Astrocyte (in vitro differentiated cells and primary cell): ENCODE measurements around the gene TPO. TPM values are rescaled to one million over a fixed set of nuclear protein-coding genes. Genes with fewer than 3 reads are reported as not detected.

Source experiments
- DNase-seq: peaks from one replicate; pipeline ENCODE4 v3.0.0-alpha.2; 2010; ENCODE audit warnings: low read depth
- FAIRE-seq: peaks from 2 replicates; lab custom pipeline; 2011; peaks lifted over from hg19 to GRCh38; lab: Jason Lieb, UNC
- H2AFZ ChIP-seq: 2 replicates; pipeline ENCODE4 v1.6.0; 2012; ENCODE audit warnings: low read depth, low read length, inconsistent platforms
- H3K27ac ChIP-seq: 2 replicates; pipeline ENCODE4 v1.5.1; 2011; ENCODE audit warnings: low read depth, low read length, inconsistent platforms
- H3K27me3 ChIP-seq: 2 replicates; pipeline ENCODE4 v1.6.0; 2011; ENCODE audit warnings: low read length, inconsistent platforms; ENCODE audit not compliant: insufficient read depth
- H3K36me3 ChIP-seq: 2 replicates; pipeline ENCODE4 v1.5.1; 2011; ENCODE audit warnings: low read length, inconsistent platforms; ENCODE audit not compliant: insufficient read depth
- H3K4me1 ChIP-seq: 2 replicates; pipeline ENCODE4 v1.5.1; 2011; ENCODE audit warnings: low read length, inconsistent platforms; ENCODE audit not compliant: insufficient read depth
- H3K4me2 ChIP-seq: 2 replicates; pipeline ENCODE4 v1.6.0; 2012; ENCODE audit warnings: low read length, inconsistent platforms
- H3K4me3 ChIP-seq: 2 replicates; pipeline ENCODE4 v1.5.1; 2011; ENCODE audit warnings: low read depth, mild to moderate bottlenecking, low read length, inconsistent platforms; ENCODE audit not compliant: insufficient read depth
- H3K79me2 ChIP-seq: 2 replicates; pipeline ENCODE4 v1.6.0; 2012; ENCODE audit warnings: mild to moderate bottlenecking, low read length, inconsistent platforms; ENCODE audit not compliant: insufficient read depth
- H3K9ac ChIP-seq: 2 replicates; pipeline ENCODE4 v1.6.0; 2012; ENCODE audit warnings: mild to moderate bottlenecking, low read length, inconsistent platforms
- H3K9me3 ChIP-seq: 2 replicates; pipeline ENCODE4 v1.5.1; 2012; ENCODE audit warnings: low read depth, mild to moderate bottlenecking, low read length, inconsistent platforms; ENCODE audit not compliant: insufficient read depth
- H4K20me1 ChIP-seq: 2 replicates; pipeline ENCODE4 v1.6.0; 2012; ENCODE audit warnings: low read length, inconsistent platforms; ENCODE audit not compliant: insufficient read depth
- H3K27ac Mint-ChIP-seq: one replicate; pipeline ENCODE4 v1.8.0; 2021; ENCODE audit warnings: mild to moderate bottlenecking, mixed read lengths; ENCODE audit not compliant: unreplicated experiment
- H3K27me3 Mint-ChIP-seq: one replicate; pipeline ENCODE4 v1.8.0; 2021; ENCODE audit warnings: low read depth, mixed read lengths; ENCODE audit not compliant: unreplicated experiment
- H3K36me3 Mint-ChIP-seq: one replicate; pipeline ENCODE4 v1.8.0; 2021; ENCODE audit warnings: low read depth, mixed read lengths; ENCODE audit not compliant: unreplicated experiment
- H3K4me1 Mint-ChIP-seq: one replicate; pipeline ENCODE4 v1.8.0; 2021; ENCODE audit warnings: low read depth, mixed read lengths; ENCODE audit not compliant: unreplicated experiment
- H3K4me3 Mint-ChIP-seq: one replicate; pipeline ENCODE4 v1.8.0; 2021; ENCODE audit warnings: mild to moderate bottlenecking, moderate library complexity, mixed read lengths; ENCODE audit not compliant: unreplicated experiment
- H3K9me3 Mint-ChIP-seq: one replicate; pipeline ENCODE4 v1.8.0; 2021; ENCODE audit warnings: mild to moderate bottlenecking, mixed read lengths; ENCODE audit not compliant: unreplicated experiment
- CTCF ChIP-seq: IDR thresholded peaks from 2 replicates; pipeline ENCODE4 v1.5.1; 2011; ENCODE audit warnings: low read depth, mild to moderate bottlenecking, inconsistent platforms, low read length, moderate library complexity; ENCODE audit not compliant: insufficient read depth
- EZH2 ChIP-seq: IDR thresholded peaks from 2 replicates; pipeline ENCODE4 v1.6.1; 2012; ENCODE audit warnings: mild to moderate bottlenecking, low read length, inconsistent platforms; ENCODE audit not compliant: insufficient read depth
- total RNA-seq: library from RNA; stranded (reverse); gene quantifications from 2 replicates; pipeline ENCODE4 v1.2.1, GENCODE V29; 2021

Gene TPO
- total RNA-seq, 1 donor from 2014 or later: not detected

- Histone ChIP-seq H3K36me3 (no peaks in the 10 kb centered on the region), H2AFZ (no peak overlapping the region), H3K79me2 (no peaks in the 10 kb centered on the region), H3K4me2 (no peak overlapping the region), H3K27ac (no peak overlapping the region), H3K4me1 (no peaks in the 10 kb centered on the region), H3K4me3 (no peak overlapping the region), H3K9ac (no peak overlapping the region), H3K9me3 (no peaks in the 10 kb centered on the region), H3K27me3 (no peaks in the 10 kb centered on the region), H4K20me1 (no peaks in the 10 kb centered on the region)
- Mint-ChIP-seq H3K4me1 (no peaks in the 10 kb centered on the region), H3K4me3 (no peak overlapping the region), H3K9me3 (peaks cover 2% of the 10 kb centered on the region), H3K36me3 (no peaks in the 10 kb centered on the region), H3K27me3 (peaks cover 36% of the 10 kb centered on the region), H3K27ac (no peak overlapping the region)
- TF ChIP-seq CTCF: no peak
- no peak for TF ChIP-seq EZH2
- no peak for DNase-seq
- no peak for FAIRE-seq
Measured at GRCh38 chr2:1398191-1398590, 15.1 kb upstream of the TPO start.

DNA sequence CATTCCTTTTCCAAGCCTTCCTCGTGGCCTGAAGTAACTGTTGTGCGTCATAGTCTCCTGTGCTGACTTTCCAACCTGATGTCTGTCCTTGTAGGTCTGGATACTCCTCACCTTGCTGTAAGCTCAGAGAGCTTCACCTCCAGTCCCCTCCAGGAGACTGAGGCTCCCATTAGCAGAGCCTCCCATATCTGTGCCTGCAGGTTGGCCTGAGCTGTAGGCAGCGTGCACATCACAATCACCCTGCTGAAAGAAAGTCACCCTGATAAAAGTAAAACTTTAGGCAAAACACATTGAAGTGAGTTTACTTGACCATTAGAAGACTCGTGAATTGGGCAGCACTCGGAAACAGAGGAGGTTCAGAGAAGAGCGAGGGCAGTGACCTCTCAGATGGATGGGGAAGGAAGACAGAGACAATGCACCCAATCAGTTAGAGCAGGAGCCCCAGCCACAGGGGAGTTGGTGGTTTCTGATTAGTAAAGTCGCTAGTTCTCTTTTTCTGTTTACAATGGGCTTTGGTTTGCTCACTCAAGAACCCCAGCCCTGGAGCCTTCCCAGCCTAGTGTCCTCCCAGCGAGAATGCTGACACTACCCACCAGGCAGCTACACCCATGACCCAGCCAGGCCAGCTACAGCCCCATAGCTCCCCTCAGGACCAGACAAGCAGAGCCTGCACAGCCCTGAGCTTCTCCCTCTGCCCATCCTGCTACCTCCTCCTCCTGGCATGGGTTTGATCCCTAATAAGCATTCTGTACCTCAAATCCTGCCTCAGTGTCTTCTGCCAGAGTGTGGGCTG, 12.1 kb upstream of the TPO start:
- TF ChIP-seq CTCF: no peak
- TF ChIP-seq EZH2: no peak
- Mint-ChIP-seq H3K27me3 (peaks cover 30% of the 10 kb centered on the region), H3K36me3 (no peaks in the 10 kb centered on the region), H3K27ac (no peak overlapping the region), H3K4me1 (no peaks in the 10 kb centered on the region), H3K9me3 (peaks cover 2% of the 10 kb centered on the region), H3K4me3 (no peak overlapping the region)
- FAIRE-seq (no peak), DNase-seq (no peak)
- Histone ChIP-seq H3K27ac (no peak overlapping the region), H3K4me1 (no peaks in the 10 kb centered on the region), H3K4me2 (no peak overlapping the region), H3K27me3 (no peaks in the 10 kb centered on the region), H4K20me1 (no peaks in the 10 kb centered on the region), H3K79me2 (no peaks in the 10 kb centered on the region), H3K36me3 (no peaks in the 10 kb centered on the region), H2AFZ (no peak overlapping the region), H3K9me3 (no peaks in the 10 kb centered on the region), H3K4me3 (no peak overlapping the region), H3K9ac (no peak overlapping the region)

DNA sequence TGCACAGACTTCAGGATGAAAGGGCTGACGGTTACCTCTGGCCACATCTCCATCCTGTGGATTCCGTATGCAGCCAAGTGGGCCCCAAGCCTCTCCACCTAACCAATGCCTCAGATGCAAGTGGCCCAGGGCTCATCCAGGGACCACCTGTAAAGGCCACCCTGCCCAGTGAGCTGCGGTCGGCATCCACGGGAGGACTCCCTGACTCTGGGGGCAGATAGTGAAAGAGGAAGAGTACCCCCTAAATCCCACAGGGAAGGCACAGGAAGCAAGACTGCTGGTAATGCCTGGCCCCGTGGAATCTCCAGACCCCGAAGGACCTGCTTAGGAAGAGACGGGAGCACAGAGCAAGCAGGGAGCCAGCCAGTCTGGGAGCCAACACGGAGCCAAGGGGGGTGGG, 11.2 kb upstream of the TPO start:
- no peak overlapping the region for H3K4me3 Mint-ChIP-seq
- no peaks in the 10 kb centered on the region for H3K79me2 ChIP-seq
- H3K9me3 ChIP-seq: no peaks in the 10 kb centered on the region
- TF ChIP-seq EZH2 (no peak), CTCF (no peak)
- no peaks in the 10 kb centered on the region for H3K27me3 ChIP-seq
- no peak overlapping the region for H3K4me3 ChIP-seq
- H3K4me2 ChIP-seq: no peak overlapping the region
- DNase-seq (no peak), FAIRE-seq (no peak)
- H2AFZ ChIP-seq: no peak overlapping the region
- no peaks in the 10 kb centered on the region for H3K36me3 ChIP-seq
- no peaks in the 10 kb centered on the region for H4K20me1 ChIP-seq
- peaks cover 2% of the 10 kb centered on the region for H3K9me3 Mint-ChIP-seq
- H3K27ac ChIP-seq: no peak overlapping the region
- no peaks in the 10 kb centered on the region for H3K4me1 ChIP-seq
- H3K27ac Mint-ChIP-seq: no peak overlapping the region
- no peaks in the 10 kb centered on the region for H3K4me1 Mint-ChIP-seq
- H3K9ac ChIP-seq: no peak overlapping the region
- H3K36me3 Mint-ChIP-seq: no peaks in the 10 kb centered on the region
- peaks cover 27% of the 10 kb centered on the region for H3K27me3 Mint-ChIP-seq
